Measurements from ENCODE around the gene SDF2L1. TPM values are rescaled to one million over a fixed set of nuclear protein-coding genes. Genes with fewer than 3 reads are reported as not detected.

SDF2L1 gene
- total and polyA plus RNA-seq, 9 of the 15 experiments (the other 6 are each of a cell fraction or from before 2014, with no cell fraction given): 15.1 to 989 (median 124) TPM

DNA sequence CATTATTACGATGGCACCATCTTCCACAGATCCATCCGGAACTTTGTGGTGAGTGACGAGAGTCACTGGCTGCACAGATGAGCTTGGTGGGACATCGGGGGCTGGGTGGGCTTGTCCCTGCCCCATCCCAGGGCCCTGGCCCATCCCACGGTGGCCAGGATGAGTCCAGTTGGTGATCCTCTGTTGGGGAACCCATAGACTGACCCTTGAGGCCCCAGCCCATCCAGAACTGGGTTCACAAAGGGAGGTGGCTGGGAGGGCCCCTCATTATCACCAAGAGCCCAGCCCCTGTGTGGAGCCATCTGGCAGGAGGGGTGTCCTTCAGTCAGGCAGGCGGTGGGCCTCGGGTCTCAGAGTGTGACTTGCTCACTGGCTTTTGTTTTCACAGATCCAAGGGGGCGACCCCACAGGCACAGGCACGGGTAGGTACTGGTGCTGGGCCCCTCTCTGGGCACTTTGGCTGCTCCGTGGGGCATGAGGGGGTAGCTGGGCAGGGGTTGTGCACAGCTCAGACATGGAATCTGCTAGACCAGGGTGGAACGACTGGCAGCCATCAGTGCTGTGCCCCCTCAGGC, 45.7 kb downstream of the SDF2L1 start (continued):
- TF ChIP-seq JUNB (CRISPR knock-in tag; conservative IDR thresholded peaks at IDR 0.05) (no peak; the same call in 1 of the 2 replicates), TCF3 (CRISPR knock-in tag; IDR thresholded peaks at IDR 0.05) (no peak), HMGN3 (IDR thresholded peaks at IDR 0.05; ENCODE audit: borderline replicate concordance, extremely low read depth, insufficient read length, low read depth, low read length) (peak; percentile 28), SLC30A9 (CRISPR knock-in tag; IDR thresholded peaks at IDR 0.05) (no peak), PPARD (CRISPR knock-in tag; IDR thresholded peaks at IDR 0.05) (no peak), NR2F6 (CRISPR knock-in tag; IDR thresholded peaks at IDR 0.05) (peak; percentile 40; the same call in 1 of the 2 replicates), TBP (optimal IDR thresholded peaks at IDR 0.05; ENCODE audit: low read depth, low read length) (no peak), ELF1 (tag; IDR thresholded peaks at IDR 0.05) (no peak), EZH2 (IDR thresholded peaks at IDR 0.05; ENCODE audit: borderline replicate concordance, low read depth, low read length) (no peak), ZNF165 (CRISPR knock-in tag; IDR thresholded peaks at IDR 0.05; ENCODE audit: borderline replicate concordance) (no peak)
- TF ChIP-seq, protein P1, sequence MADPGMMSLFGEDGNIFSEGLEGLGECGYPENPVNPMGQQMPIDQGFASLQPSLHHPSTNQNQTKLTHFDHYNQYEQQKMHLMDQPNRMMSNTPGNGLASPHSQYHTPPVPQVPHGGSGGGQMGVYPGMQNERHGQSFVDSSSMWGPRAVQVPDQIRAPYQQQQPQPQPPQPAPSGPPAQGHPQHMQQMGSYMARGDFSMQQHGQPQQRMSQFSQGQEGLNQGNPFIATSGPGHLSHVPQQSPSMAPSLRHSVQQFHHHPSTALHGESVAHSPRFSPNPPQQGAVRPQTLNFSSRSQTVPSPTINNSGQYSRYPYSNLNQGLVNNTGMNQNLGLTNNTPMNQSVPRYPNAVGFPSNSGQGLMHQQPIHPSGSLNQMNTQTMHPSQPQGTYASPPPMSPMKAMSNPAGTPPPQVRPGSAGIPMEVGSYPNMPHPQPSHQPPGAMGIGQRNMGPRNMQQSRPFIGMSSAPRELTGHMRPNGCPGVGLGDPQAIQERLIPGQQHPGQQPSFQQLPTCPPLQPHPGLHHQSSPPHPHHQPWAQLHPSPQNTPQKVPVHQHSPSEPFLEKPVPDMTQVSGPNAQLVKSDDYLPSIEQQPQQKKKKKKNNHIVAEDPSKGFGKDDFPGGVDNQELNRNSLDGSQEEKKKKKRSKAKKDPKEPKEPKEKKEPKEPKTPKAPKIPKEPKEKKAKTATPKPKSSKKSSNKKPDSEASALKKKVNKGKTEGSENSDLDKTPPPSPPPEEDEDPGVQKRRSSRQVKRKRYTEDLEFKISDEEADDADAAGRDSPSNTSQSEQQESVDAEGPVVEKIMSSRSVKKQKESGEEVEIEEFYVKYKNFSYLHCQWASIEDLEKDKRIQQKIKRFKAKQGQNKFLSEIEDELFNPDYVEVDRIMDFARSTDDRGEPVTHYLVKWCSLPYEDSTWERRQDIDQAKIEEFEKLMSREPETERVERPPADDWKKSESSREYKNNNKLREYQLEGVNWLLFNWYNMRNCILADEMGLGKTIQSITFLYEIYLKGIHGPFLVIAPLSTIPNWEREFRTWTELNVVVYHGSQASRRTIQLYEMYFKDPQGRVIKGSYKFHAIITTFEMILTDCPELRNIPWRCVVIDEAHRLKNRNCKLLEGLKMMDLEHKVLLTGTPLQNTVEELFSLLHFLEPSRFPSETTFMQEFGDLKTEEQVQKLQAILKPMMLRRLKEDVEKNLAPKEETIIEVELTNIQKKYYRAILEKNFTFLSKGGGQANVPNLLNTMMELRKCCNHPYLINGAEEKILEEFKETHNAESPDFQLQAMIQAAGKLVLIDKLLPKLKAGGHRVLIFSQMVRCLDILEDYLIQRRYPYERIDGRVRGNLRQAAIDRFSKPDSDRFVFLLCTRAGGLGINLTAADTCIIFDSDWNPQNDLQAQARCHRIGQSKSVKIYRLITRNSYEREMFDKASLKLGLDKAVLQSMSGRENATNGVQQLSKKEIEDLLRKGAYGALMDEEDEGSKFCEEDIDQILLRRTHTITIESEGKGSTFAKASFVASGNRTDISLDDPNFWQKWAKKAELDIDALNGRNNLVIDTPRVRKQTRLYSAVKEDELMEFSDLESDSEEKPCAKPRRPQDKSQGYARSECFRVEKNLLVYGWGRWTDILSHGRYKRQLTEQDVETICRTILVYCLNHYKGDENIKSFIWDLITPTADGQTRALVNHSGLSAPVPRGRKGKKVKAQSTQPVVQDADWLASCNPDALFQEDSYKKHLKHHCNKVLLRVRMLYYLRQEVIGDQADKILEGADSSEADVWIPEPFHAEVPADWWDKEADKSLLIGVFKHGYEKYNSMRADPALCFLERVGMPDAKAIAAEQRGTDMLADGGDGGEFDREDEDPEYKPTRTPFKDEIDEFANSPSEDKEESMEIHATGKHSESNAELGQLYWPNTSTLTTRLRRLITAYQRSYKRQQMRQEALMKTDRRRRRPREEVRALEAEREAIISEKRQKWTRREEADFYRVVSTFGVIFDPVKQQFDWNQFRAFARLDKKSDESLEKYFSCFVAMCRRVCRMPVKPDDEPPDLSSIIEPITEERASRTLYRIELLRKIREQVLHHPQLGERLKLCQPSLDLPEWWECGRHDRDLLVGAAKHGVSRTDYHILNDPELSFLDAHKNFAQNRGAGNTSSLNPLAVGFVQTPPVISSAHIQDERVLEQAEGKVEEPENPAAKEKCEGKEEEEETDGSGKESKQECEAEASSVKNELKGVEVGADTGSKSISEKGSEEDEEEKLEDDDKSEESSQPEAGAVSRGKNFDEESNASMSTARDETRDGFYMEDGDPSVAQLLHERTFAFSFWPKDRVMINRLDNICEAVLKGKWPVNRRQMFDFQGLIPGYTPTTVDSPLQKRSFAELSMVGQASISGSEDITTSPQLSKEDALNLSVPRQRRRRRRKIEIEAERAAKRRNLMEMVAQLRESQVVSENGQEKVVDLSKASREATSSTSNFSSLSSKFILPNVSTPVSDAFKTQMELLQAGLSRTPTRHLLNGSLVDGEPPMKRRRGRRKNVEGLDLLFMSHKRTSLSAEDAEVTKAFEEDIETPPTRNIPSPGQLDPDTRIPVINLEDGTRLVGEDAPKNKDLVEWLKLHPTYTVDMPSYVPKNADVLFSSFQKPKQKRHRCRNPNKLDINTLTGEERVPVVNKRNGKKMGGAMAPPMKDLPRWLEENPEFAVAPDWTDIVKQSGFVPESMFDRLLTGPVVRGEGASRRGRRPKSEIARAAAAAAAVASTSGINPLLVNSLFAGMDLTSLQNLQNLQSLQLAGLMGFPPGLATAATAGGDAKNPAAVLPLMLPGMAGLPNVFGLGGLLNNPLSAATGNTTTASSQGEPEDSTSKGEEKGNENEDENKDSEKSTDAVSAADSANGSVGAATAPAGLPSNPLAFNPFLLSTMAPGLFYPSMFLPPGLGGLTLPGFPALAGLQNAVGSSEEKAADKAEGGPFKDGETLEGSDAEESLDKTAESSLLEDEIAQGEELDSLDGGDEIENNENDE (IDR thresholded peaks at IDR 0.05; ENCODE audit: low read depth, low read length): peak; percentile 42
- TF ChIP-seq, protein P2, sequence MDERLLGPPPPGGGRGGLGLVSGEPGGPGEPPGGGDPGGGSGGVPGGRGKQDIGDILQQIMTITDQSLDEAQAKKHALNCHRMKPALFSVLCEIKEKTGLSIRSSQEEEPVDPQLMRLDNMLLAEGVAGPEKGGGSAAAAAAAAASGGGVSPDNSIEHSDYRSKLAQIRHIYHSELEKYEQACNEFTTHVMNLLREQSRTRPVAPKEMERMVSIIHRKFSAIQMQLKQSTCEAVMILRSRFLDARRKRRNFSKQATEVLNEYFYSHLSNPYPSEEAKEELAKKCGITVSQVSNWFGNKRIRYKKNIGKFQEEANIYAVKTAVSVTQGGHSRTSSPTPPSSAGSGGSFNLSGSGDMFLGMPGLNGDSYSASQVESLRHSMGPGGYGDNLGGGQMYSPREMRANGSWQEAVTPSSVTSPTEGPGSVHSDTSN (CRISPR knock-in tag; IDR thresholded peaks at IDR 0.05; ENCODE audit: low read depth): no peak
- TF ChIP-seq, protein P2 (tag; conservative IDR thresholded peaks at IDR 0.05; ENCODE audit: low read depth): no peak
